ENCODE results near the gene SNX3.

SNX3 gene

DNA sequence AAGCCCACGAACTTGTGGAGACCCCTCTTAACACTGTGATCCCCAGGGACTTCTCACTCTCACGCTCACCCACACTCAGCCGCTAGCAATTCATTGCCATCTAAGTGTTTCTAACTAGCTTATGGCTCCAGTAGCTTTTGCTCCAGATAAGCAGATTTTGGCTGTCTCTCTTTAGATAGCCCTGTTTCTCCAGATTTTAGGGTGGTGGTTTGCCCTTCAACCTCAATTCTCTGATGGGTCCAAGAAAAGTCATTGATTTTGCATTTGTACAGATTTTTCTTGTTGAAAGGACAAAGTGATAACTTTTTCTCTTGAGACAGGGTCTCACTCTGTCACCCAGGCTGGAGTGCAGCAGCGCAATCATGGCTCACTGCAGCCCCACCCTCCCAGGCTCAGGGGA, 53.8 kb downstream of the SNX3 start:
- Histone ChIP-seq H3K9me3 (ENCODE audit: control insufficient read depth, low read length) (no peaks in the 10 kb centered on the region), H3K4me3 (ENCODE audit: extremely low read depth, insufficient read depth, low read length, poor library complexity, severe bottlenecking) (no peak overlapping the region), H3K36me3 (ENCODE audit: control insufficient read depth, insufficient read depth, low read length) (peaks cover 27% of the 10 kb centered on the region), H3K27ac (ENCODE audit: low read depth, low read length, severe bottlenecking) (no peak overlapping the region), H3K4me1 (ENCODE audit: control insufficient read depth, insufficient read depth, low read length, poor library complexity, severe bottlenecking) (no peaks in the 10 kb centered on the region)
- 90 to 93% methylated on average over 4 of the region's 4 CpGs for WGBS, 2 experiments (ENCODE audit: insufficient coverage in 2 of 2)

DNA sequence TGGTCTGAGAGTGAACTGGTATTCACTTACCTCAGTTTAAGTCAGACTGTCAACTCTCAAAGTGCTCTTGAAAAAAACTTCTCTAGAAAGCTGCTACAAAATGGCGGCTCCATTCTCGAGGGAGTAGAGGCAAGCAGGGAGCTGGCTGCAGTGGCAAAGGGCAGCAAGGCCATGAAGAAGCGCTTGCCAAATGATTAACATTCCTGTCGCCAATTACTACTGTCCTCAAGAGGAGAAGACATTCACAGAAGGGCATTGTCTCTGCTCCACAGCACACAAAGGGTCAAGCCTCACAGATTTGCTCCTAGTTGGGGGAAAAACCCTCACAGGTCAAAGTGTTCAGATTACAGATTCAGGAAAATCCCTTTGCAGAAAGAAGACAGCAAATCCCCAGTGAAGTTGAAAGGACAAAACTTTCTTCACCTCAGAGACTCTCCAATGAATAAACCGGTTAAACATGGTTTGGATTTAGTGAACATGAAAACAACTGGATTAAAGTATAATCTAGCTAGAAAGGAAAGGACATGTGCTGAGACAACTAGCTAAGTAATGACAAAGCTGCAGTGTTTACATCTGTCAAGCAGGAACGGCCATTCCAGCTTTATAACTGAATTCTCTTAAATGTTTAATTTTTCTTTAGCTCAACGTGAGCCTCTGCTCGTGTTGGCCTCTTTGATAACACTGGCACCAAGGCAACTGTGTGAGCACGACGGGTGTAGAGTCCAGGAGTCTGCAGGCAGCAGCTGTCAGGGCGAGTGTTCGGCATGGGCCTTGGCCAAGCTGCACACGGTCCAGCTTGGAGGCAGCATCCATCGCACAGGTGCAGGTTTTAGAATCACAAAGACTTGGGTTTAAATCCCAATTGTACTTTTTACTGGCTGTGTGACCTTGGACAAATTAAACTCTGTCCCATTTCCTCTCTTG, 57.4 kb downstream of the SNX3 start:
- WGBS, 2 experiments (ENCODE audit: insufficient coverage in 2 of 2) = 91 to 94% methylated on average over 10 to 14 of the region's 14 CpGs
- Histone ChIP-seq H3K4me1 (ENCODE audit: control insufficient read depth, insufficient read depth, low read length, poor library complexity, severe bottlenecking) (peaks cover 3% of the 10 kb centered on the region), H3K9me3 (ENCODE audit: control insufficient read depth, low read length) (no peaks in the 10 kb centered on the region), H3K36me3 (ENCODE audit: control insufficient read depth, insufficient read depth, low read length) (peaks cover 12% of the 10 kb centered on the region), H3K27ac (ENCODE audit: low read depth, low read length, severe bottlenecking) (no peak overlapping the region), H3K4me3 (ENCODE audit: extremely low read depth, insufficient read depth, low read length, poor library complexity, severe bottlenecking) (no peak overlapping the region)

DNA sequence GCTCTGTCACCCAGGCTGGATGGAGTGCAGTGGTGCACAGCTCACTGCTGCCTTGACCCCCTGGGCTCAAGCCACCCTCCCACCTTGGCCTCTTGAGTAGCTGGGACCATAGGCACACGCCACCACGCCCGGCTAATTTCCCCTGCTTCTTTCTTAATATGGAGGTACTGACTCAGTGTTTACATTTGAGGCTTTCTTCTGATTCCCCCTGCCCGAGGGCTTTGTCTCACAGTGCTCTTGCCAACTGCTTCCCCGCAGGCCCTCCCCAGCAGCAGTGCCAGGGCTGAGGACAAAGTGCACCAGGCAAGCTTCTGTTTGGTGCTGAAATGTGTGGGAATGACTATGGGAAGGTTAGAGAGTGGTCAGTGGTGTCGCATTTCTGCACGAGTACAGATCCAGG, 60.2 kb downstream of the SNX3 start:
- Histone ChIP-seq H3K36me3 (ENCODE audit: control insufficient read depth, insufficient read depth, low read length) (peaks cover 12% of the 10 kb centered on the region), H3K4me3 (ENCODE audit: extremely low read depth, insufficient read depth, low read length, poor library complexity, severe bottlenecking) (no peak overlapping the region), H3K4me1 (ENCODE audit: control insufficient read depth, insufficient read depth, low read length, poor library complexity, severe bottlenecking) (peaks cover 3% of the 10 kb centered on the region), H3K27ac (ENCODE audit: low read depth, low read length, severe bottlenecking) (no peak overlapping the region), H3K9me3 (ENCODE audit: control insufficient read depth, low read length) (no peaks in the 10 kb centered on the region)
- WGBS, 2 experiments (ENCODE audit: insufficient coverage in 2 of 2) = 86% methylated on average over 3 of the region's 7 CpGs; no CpG with 5 or more reads in 1 of the 2 experiments

DNA sequence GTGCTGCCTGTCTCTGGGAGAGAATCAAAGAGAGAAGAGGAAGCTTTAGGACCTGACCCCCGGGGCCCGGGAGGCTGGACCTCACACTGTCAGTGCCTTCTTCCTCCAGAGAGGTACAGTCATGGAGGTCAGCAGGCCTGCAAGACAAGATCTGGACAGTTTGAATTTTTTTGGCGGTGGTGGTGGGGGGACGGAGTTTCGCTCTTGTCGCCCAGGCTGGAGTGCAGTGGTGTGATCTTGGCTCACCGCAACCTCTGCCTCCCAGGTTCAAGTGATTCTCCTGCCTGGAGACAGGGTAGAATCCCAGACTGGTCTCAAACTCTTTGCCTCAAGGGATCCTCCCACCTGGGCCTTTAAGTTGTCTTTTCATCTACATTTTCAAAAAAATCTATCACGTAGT, 60.7 kb downstream of the SNX3 start:
- H3K4me3 ChIP-seq (ENCODE audit: extremely low read depth, insufficient read depth, low read length, poor library complexity, severe bottlenecking) = no peak overlapping the region
- WGBS, 2 experiments (ENCODE audit: insufficient coverage in 2 of 2) = 97 to 99% methylated on average over 7 of the region's 8 CpGs
- no peak overlapping the region for H3K27ac ChIP-seq (ENCODE audit: low read depth, low read length, severe bottlenecking)
- H3K9me3 ChIP-seq (ENCODE audit: control insufficient read depth, low read length) = no peaks in the 10 kb centered on the region
- peaks cover 12% of the 10 kb centered on the region for H3K36me3 ChIP-seq (ENCODE audit: control insufficient read depth, insufficient read depth, low read length)
- peaks cover 3% of the 10 kb centered on the region for H3K4me1 ChIP-seq (ENCODE audit: control insufficient read depth, insufficient read depth, low read length, poor library complexity, severe bottlenecking)

DNA sequence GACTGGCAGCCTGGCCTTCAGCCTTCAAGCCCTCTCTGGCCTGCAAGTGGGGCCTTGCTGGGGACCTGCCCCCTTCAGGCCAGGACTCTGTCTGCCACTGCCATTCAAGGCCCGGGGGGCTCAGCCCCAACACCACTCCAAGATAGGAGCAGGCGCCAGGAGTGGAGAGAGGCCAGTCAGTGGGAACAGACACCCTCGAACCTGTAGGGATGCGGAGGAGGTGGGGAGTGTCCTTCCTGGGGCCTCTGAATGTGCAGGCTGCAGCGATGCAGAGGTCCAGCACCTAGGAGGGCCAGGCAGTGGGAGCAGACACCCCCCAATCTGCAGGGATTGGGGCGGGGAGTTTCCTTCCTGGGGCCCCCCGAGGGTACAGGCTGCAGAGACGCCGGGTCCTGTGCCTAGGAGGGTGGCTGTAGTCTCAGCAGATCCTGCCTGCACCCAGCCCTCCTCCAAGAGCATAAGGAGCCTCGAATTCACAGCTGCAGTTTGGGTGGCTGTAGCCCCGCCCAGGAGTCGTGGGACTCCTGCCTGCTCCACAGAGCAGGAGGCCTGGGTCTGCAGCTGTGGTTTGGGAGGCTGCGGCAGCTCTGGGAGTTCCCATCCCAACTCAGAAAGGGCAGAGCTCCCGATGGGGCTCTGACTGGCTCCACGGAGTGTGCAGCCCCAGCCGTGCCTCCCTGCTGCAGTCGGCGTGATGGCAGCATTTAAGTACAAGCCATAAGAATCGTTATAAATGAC, 61.9 kb downstream of the SNX3 start:
- no peak overlapping the region for H3K4me3 ChIP-seq (ENCODE audit: extremely low read depth, insufficient read depth, low read length, poor library complexity, severe bottlenecking)
- H3K27ac ChIP-seq (ENCODE audit: low read depth, low read length, severe bottlenecking) = no peak overlapping the region
- peaks cover 8% of the 10 kb centered on the region for H3K36me3 ChIP-seq (ENCODE audit: control insufficient read depth, insufficient read depth, low read length)
- peaks cover 3% of the 10 kb centered on the region for H3K4me1 ChIP-seq (ENCODE audit: control insufficient read depth, insufficient read depth, low read length, poor library complexity, severe bottlenecking)
- WGBS, 2 experiments (ENCODE audit: insufficient coverage in 2 of 2) = 86 to 93% methylated on average over 10 to 13 of the region's 19 CpGs
- no peaks in the 10 kb centered on the region for H3K9me3 ChIP-seq (ENCODE audit: control insufficient read depth, low read length)

DNA sequence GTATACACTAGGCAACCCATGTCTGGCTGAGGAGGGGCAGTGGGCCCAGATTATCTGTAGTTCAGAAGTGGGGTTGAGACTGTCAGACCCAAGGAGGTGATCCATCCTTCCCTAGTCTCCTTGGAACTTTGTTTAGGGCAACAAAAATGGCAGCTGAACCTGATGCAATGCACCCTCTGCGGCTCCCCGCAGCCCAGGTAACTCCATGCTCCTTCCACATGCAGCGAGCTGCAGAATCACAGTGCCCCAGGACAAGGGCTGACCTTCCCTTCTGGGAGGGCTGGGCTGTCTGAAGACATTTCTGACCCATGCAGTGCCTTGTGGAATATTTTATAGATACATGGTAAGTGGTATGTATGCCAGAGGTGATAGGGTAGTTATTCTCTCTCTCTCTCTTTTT, 65.6 kb downstream of the SNX3 start:
- WGBS, 2 experiments (ENCODE audit: insufficient coverage in 2 of 2) = 89% methylated on average over 3 of the region's 3 CpGs; no CpG with 5 or more reads in 1 of the 2 experiments
- H3K36me3 ChIP-seq (ENCODE audit: control insufficient read depth, insufficient read depth, low read length) = no peaks in the 10 kb centered on the region
- H3K4me3 ChIP-seq (ENCODE audit: extremely low read depth, insufficient read depth, low read length, poor library complexity, severe bottlenecking) = no peak overlapping the region
- H3K9me3 ChIP-seq (ENCODE audit: control insufficient read depth, low read length) = no peaks in the 10 kb centered on the region
- H3K27ac ChIP-seq (ENCODE audit: low read depth, low read length, severe bottlenecking) = no peak overlapping the region
- no peaks in the 10 kb centered on the region for H3K4me1 ChIP-seq (ENCODE audit: control insufficient read depth, insufficient read depth, low read length, poor library complexity, severe bottlenecking)

DNA sequence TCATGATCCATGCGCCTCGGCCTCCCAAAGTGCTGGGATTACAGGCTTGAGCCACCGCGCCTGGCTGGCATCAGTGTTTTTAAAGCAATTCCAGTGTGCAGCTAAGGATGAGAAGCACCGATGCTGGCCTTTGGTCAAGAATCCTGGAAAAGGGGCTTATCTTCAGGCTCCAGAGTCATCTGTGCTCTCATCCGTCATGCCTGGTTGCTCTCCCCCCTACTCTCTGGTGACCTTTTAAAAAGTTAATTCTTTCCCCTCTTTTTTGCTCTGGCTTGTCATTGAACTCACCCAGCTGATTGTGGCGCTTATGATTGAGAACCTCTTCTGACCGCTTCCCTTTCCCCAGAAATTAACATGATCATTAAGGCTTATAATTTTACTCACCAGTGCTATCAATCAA, 66.3 kb downstream of the SNX3 start:
- Histone ChIP-seq H3K9me3 (ENCODE audit: control insufficient read depth, low read length) (no peaks in the 10 kb centered on the region), H3K27ac (ENCODE audit: low read depth, low read length, severe bottlenecking) (no peak overlapping the region), H3K36me3 (ENCODE audit: control insufficient read depth, insufficient read depth, low read length) (no peaks in the 10 kb centered on the region), H3K4me1 (ENCODE audit: control insufficient read depth, insufficient read depth, low read length, poor library complexity, severe bottlenecking) (no peaks in the 10 kb centered on the region), H3K4me3 (ENCODE audit: extremely low read depth, insufficient read depth, low read length, poor library complexity, severe bottlenecking) (no peak overlapping the region)
- WGBS, 2 experiments (ENCODE audit: insufficient coverage in 2 of 2) = 90 to 96% methylated on average over 7 to 8 of the region's 8 CpGs

DNA sequence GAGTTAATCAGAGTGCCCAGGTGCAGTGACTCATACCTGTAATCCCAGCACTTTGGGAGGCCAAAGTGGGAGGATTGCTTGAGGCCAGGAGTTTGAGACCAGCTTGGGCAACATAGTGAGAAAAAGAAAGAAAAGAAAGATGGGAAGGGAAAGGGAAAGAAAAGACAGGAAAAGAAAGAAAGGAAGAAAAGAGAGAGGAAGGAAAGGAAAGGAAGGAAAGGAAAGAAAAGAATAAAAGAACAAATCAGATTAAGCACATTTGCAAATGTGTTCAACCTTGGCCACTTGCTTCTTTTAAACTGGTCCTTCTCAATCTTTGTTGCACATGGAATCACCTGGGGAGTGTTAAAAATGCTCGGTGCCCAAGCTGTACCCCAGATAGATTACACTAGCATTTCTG, 67.0 kb downstream of the SNX3 start:
- no peaks in the 10 kb centered on the region for H3K4me1 ChIP-seq (ENCODE audit: control insufficient read depth, insufficient read depth, low read length, poor library complexity, severe bottlenecking)
- WGBS, 2 experiments (ENCODE audit: insufficient coverage in 2 of 2) = 100% methylated on average over 1 of the region's 1 CpG
- no peaks in the 10 kb centered on the region for H3K36me3 ChIP-seq (ENCODE audit: control insufficient read depth, insufficient read depth, low read length)
- no peak overlapping the region for H3K4me3 ChIP-seq (ENCODE audit: extremely low read depth, insufficient read depth, low read length, poor library complexity, severe bottlenecking)
- H3K27ac ChIP-seq (ENCODE audit: low read depth, low read length, severe bottlenecking) = no peak overlapping the region
- no peaks in the 10 kb centered on the region for H3K9me3 ChIP-seq (ENCODE audit: control insufficient read depth, low read length)

DNA sequence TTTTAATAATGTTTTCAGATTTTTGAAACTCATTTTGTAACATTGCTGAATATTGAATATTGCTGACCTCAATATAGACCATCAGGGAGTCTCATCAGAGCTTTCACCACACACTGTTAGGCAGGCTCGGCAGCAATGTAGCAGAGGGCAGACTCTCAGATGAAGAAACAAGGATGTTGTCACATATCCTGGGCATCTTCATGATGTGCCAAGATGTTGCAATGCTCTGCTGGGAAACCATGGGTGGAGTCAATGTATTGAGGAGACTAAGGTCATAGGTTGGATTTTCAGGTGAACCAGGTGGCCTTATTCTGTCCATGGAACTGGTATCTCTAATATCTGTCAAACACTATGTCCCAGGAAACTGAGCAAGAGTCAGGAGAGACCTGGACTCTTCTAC, 67.7 kb downstream of the SNX3 start:
- H3K27ac ChIP-seq (ENCODE audit: low read depth, low read length, severe bottlenecking) = no peak overlapping the region
- H3K36me3 ChIP-seq (ENCODE audit: control insufficient read depth, insufficient read depth, low read length) = no peaks in the 10 kb centered on the region
- H3K4me1 ChIP-seq (ENCODE audit: control insufficient read depth, insufficient read depth, low read length, poor library complexity, severe bottlenecking) = no peaks in the 10 kb centered on the region
- H3K9me3 ChIP-seq (ENCODE audit: control insufficient read depth, low read length) = no peaks in the 10 kb centered on the region
- 89% methylated on average over 1 of the region's 1 CpG for WGBS, 2 experiments (ENCODE audit: insufficient coverage in 2 of 2)
- H3K4me3 ChIP-seq (ENCODE audit: extremely low read depth, insufficient read depth, low read length, poor library complexity, severe bottlenecking) = no peak overlapping the region

DNA sequence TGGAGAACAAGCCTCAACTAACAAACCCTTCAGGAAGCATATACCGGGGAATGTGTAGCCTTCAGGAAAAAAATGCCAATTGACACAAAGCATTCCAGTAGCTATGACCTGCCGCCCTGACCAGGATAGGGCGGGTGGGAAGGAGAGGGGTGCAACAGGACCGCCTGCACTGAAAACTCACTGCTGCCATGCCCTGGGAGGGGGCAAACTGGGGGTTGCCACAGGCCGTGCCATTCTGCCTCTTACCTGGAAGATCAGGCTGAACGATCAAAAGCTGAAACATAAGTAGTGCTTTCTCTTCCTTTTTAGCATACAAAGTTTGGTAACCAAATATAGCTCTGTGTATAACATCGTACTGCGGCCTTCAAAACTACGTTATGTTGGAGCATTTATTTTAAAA, 73.3 kb downstream of the SNX3 start:
- Histone ChIP-seq H3K9me3 (ENCODE audit: control insufficient read depth, low read length) (no peaks in the 10 kb centered on the region), H3K27ac (ENCODE audit: low read depth, low read length, severe bottlenecking) (no peak overlapping the region), H3K36me3 (ENCODE audit: control insufficient read depth, insufficient read depth, low read length) (no peaks in the 10 kb centered on the region), H3K4me1 (ENCODE audit: control insufficient read depth, insufficient read depth, low read length, poor library complexity, severe bottlenecking) (no peaks in the 10 kb centered on the region), H3K4me3 (ENCODE audit: extremely low read depth, insufficient read depth, low read length, poor library complexity, severe bottlenecking) (no peak overlapping the region)
- WGBS, 2 experiments (ENCODE audit: insufficient coverage in 2 of 2) = 81 to 94% methylated on average over 4 to 5 of the region's 9 CpGs

DNA sequence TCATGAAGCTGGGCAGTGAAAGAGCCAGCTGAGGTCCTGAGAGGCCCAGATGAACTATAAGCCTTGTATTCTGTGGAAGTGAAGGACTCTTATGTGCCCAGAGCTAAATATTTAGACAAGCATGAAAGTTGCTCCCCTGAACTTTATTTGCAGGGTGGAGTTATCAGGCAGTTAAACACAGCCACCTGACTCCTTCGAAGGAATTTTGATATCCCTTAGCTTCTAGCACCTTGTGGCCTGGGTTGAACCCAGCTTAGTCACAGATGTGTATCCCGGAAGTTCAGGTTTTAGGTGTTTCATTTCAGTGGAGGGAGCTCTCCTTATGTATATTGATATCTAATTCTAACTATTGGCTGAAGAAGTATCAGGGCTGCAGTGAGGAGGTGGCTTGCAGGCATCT, 74.6 kb downstream of the SNX3 start:
- Histone ChIP-seq H3K9me3 (ENCODE audit: control insufficient read depth, low read length) (no peaks in the 10 kb centered on the region), H3K4me1 (ENCODE audit: control insufficient read depth, insufficient read depth, low read length, poor library complexity, severe bottlenecking) (no peaks in the 10 kb centered on the region), H3K36me3 (ENCODE audit: control insufficient read depth, insufficient read depth, low read length) (no peaks in the 10 kb centered on the region), H3K4me3 (ENCODE audit: extremely low read depth, insufficient read depth, low read length, poor library complexity, severe bottlenecking) (no peak overlapping the region), H3K27ac (ENCODE audit: low read depth, low read length, severe bottlenecking) (no peak overlapping the region)
- 91% methylated on average over 1 of the region's 2 CpGs; no CpG with 5 or more reads in 1 of the 2 experiments for WGBS, 2 experiments (ENCODE audit: insufficient coverage in 2 of 2)

All from mesodermal cell (in vitro differentiated cells).